ENCODE results near the gene IQSEC3.

The IQSEC3 gene

DNA sequence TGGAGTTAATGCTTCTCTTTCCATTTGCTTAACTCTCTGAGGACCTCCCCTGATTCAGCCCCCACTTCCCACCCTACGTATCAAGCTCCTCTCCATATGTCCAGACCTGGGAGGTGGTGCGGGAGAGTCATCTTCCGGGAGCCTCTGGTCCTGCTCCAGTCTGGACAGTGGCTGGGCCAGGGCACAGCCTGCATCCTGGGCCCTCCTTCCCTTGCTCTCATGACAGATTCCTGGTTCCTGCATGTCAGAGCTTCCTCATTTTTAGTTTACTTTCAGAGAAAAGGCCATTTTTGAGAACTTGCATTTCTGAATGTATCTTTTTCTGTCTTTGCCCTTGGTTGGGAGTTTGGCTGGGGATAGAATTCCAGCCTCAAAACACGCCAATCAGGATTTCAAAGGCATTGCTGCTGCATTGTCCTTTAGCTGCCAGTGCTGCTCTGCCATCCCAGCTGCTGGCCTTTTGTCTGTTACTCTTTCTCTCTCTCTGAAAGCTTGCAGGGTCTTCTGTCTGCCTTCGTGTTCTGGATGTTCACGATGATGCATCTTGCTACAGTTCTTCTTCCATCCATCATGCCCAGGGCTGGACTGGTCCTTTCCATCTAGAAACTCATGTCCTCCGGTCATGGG is 92.7 kb downstream of the IQSEC3 start:
- no peak overlapping the region for H2BK120ac ChIP-seq (ENCODE audit: low read depth, low read length)
- H4K8ac ChIP-seq (ENCODE audit: low read length): no peak overlapping the region
- H3K4me2 ChIP-seq (ENCODE audit: low read length, poor library complexity, severe bottlenecking): no peak overlapping the region
- H2BK15ac ChIP-seq (ENCODE audit: low read depth, poor library complexity, severe bottlenecking): no peak overlapping the region
- H3K9me3 ChIP-seq (ENCODE audit: control insufficient read depth, low read length): no peaks in the 10 kb centered on the region
- H3K14ac ChIP-seq (ENCODE audit: low read length in 2 of 2): no peak overlapping the region
- H3K4me3 ChIP-seq (ENCODE audit: insufficient read depth in 1 of 2, low read depth in 1 of 2, low read length in 2 of 2): no peak overlapping the region
- no peak overlapping the region for H2AK5ac ChIP-seq (ENCODE audit: low read length, severe bottlenecking)
- no peaks in the 10 kb centered on the region for H3K79me1 ChIP-seq (replicated peaks; ENCODE audit: low read length, poor library complexity, severe bottlenecking)
- H3K4ac ChIP-seq (ENCODE audit: low read depth in 1 of 2, low read length in 2 of 2): no peak overlapping the region
- no peak overlapping the region for H4K91ac ChIP-seq (ENCODE audit: low read length)
- H3K18ac ChIP-seq (ENCODE audit: low read depth in 1 of 2, low read length in 2 of 2): no peak overlapping the region
- no peak overlapping the region for H3K9ac ChIP-seq (ENCODE audit: low read length)
- H2AFZ ChIP-seq (ENCODE audit: low read depth, low read length): no peak overlapping the region
- no peak overlapping the region for H2BK12ac ChIP-seq (ENCODE audit: low read length in 2 of 2)
- H3K27ac ChIP-seq (ENCODE audit: low read length, poor library complexity, severe bottlenecking): no peak overlapping the region
- peaks cover 0 to 48% of the 10 kb centered on the region in 2 experiments for H3K27me3 ChIP-seq (ENCODE audit: control insufficient read depth in 1 of 2, insufficient read depth in 1 of 2, low read length in 2 of 2)
- no peak overlapping the region for H2BK5ac ChIP-seq (ENCODE audit: low read depth, low read length, poor library complexity, severe bottlenecking)
- 72% methylated on average over 7 of the region's 7 CpGs for WGBS
- no peak for DNase-seq
- H3K23ac ChIP-seq (ENCODE audit: low read length in 2 of 2): no peak overlapping the region
- H3K4me1 ChIP-seq (ENCODE audit: control insufficient read depth, insufficient read depth, low read depth, low read length): peaks cover 8% of the 10 kb centered on the region
- peaks cover 0 to 2% of the 10 kb centered on the region in 2 experiments for H3K36me3 ChIP-seq (ENCODE audit: control insufficient read depth in 1 of 2, insufficient read depth in 2 of 2, low read depth in 1 of 2, low read length in 2 of 2)

DNA sequence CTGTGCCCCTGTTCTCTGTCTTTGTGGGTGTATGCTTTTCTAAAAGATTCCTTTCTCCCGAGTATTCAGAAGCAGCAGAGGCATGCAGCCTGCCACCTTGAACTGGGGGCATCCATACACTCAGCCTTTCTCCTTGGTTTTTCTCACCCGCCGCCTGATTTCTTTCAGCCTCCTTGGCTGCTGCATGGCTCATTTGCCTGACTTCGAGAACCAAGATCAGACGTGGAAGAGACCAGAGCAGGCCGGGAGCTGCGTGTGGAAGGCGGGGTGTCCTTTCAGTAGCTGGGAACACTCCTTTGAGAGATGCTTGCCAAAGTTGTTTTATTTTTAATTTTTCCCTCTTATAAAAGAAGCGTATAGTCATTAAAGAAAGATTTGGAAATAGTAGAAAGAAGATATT is 94.3 kb downstream of the IQSEC3 start:
- H2BK120ac ChIP-seq (ENCODE audit: low read depth, low read length): no peak overlapping the region
- H2BK15ac ChIP-seq (ENCODE audit: low read depth, poor library complexity, severe bottlenecking): no peak overlapping the region
- H4K91ac ChIP-seq (ENCODE audit: low read length): no peak overlapping the region
- H3K79me1 ChIP-seq (replicated peaks; ENCODE audit: low read length, poor library complexity, severe bottlenecking): no peaks in the 10 kb centered on the region
- no peak for DNase-seq
- no peaks in the 10 kb centered on the region for H3K9me3 ChIP-seq (ENCODE audit: control insufficient read depth, low read length)
- no peak overlapping the region for H3K4me2 ChIP-seq (ENCODE audit: low read length, poor library complexity, severe bottlenecking)
- no peak overlapping the region for H3K18ac ChIP-seq (ENCODE audit: low read depth in 1 of 2, low read length in 2 of 2)
- 95% methylated on average over 8 of the region's 9 CpGs for WGBS
- no peak overlapping the region for H3K14ac ChIP-seq (ENCODE audit: low read length in 2 of 2)
- no peak overlapping the region for H4K8ac ChIP-seq (ENCODE audit: low read length)
- H2BK5ac ChIP-seq (ENCODE audit: low read depth, low read length, poor library complexity, severe bottlenecking): no peak overlapping the region
- H3K4me3 ChIP-seq (ENCODE audit: insufficient read depth in 1 of 2, low read depth in 1 of 2, low read length in 2 of 2): no peak overlapping the region
- H3K4me1 ChIP-seq (ENCODE audit: control insufficient read depth, insufficient read depth, low read depth, low read length): peaks cover 13% of the 10 kb centered on the region
- peaks cover 0 to 2% of the 10 kb centered on the region in 2 experiments for H3K36me3 ChIP-seq (ENCODE audit: control insufficient read depth in 1 of 2, insufficient read depth in 2 of 2, low read depth in 1 of 2, low read length in 2 of 2)
- no peak overlapping the region for H3K9ac ChIP-seq (ENCODE audit: low read length)
- no peak overlapping the region for H2AK5ac ChIP-seq (ENCODE audit: low read length, severe bottlenecking)
- no peak overlapping the region for H3K4ac ChIP-seq (ENCODE audit: low read depth in 1 of 2, low read length in 2 of 2)
- H2BK12ac ChIP-seq (ENCODE audit: low read length in 2 of 2): no peak overlapping the region
- H3K23ac ChIP-seq (ENCODE audit: low read length in 2 of 2): no peak overlapping the region
- H3K27me3 ChIP-seq (ENCODE audit: control insufficient read depth in 1 of 2, insufficient read depth in 1 of 2, low read length in 2 of 2): peaks cover 0 to 58% of the 10 kb centered on the region in 2 experiments
- no peak overlapping the region for H2AFZ ChIP-seq (ENCODE audit: low read depth, low read length)
- no peak overlapping the region for H3K27ac ChIP-seq (ENCODE audit: low read length, poor library complexity, severe bottlenecking)

DNA sequence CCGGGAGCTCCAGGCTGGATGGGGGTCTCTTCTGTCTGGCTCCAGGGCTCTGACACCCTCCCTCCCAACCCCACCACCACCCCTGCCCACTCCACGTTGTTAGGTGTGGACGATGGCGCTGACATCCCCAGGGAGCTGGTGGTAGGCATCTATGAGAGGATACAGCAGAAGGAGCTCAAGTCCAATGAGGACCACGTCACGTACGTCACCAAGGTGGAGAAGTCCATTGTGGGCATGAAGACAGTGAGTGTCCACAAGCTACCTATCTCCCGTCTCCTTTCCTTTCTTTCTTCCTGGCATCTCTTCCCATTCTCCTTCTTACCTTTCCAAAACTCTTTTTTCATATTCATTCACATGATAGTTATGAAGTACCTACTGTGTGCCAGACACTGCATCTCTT is 95.3 kb downstream of the IQSEC3 start:
- no peak overlapping the region for H4K91ac ChIP-seq (ENCODE audit: low read length)
- H3K36me3 ChIP-seq (ENCODE audit: control insufficient read depth in 1 of 2, insufficient read depth in 2 of 2, low read depth in 1 of 2, low read length in 2 of 2): peaks cover 0 to 2% of the 10 kb centered on the region in 2 experiments
- no peak overlapping the region for H3K4ac ChIP-seq (ENCODE audit: low read depth in 1 of 2, low read length in 2 of 2)
- H3K4me3 ChIP-seq (ENCODE audit: insufficient read depth in 1 of 2, low read depth in 1 of 2, low read length in 2 of 2): no peak overlapping the region
- DNase-seq: no peak
- peaks cover 0 to 57% of the 10 kb centered on the region in 2 experiments for H3K27me3 ChIP-seq (ENCODE audit: control insufficient read depth in 1 of 2, insufficient read depth in 1 of 2, low read length in 2 of 2)
- H2BK15ac ChIP-seq (ENCODE audit: low read depth, poor library complexity, severe bottlenecking): no peak overlapping the region
- no peak overlapping the region for H4K8ac ChIP-seq (ENCODE audit: low read length)
- H3K18ac ChIP-seq (ENCODE audit: low read depth in 1 of 2, low read length in 2 of 2): no peak overlapping the region
- H3K27ac ChIP-seq (ENCODE audit: low read length, poor library complexity, severe bottlenecking): no peak overlapping the region
- H3K79me1 ChIP-seq (replicated peaks; ENCODE audit: low read length, poor library complexity, severe bottlenecking): no peaks in the 10 kb centered on the region
- H2BK5ac ChIP-seq (ENCODE audit: low read depth, low read length, poor library complexity, severe bottlenecking): no peak overlapping the region
- no peak overlapping the region for H2BK12ac ChIP-seq (ENCODE audit: low read length in 2 of 2)
- 94% methylated on average over 8 of the region's 8 CpGs for WGBS
- H2AFZ ChIP-seq (ENCODE audit: low read depth, low read length): no peak overlapping the region
- H3K4me1 ChIP-seq (ENCODE audit: control insufficient read depth, insufficient read depth, low read depth, low read length): peaks cover 13% of the 10 kb centered on the region
- no peak overlapping the region for H3K23ac ChIP-seq (ENCODE audit: low read length in 2 of 2)
- H3K14ac ChIP-seq (ENCODE audit: low read length in 2 of 2): no peak overlapping the region
- H3K9me3 ChIP-seq (ENCODE audit: control insufficient read depth, low read length): no peaks in the 10 kb centered on the region
- no peak overlapping the region for H3K4me2 ChIP-seq (ENCODE audit: low read length, poor library complexity, severe bottlenecking)
- no peak overlapping the region for H2AK5ac ChIP-seq (ENCODE audit: low read length, severe bottlenecking)
- no peak overlapping the region for H3K9ac ChIP-seq (ENCODE audit: low read length)
- no peak overlapping the region for H2BK120ac ChIP-seq (ENCODE audit: low read depth, low read length)

DNA sequence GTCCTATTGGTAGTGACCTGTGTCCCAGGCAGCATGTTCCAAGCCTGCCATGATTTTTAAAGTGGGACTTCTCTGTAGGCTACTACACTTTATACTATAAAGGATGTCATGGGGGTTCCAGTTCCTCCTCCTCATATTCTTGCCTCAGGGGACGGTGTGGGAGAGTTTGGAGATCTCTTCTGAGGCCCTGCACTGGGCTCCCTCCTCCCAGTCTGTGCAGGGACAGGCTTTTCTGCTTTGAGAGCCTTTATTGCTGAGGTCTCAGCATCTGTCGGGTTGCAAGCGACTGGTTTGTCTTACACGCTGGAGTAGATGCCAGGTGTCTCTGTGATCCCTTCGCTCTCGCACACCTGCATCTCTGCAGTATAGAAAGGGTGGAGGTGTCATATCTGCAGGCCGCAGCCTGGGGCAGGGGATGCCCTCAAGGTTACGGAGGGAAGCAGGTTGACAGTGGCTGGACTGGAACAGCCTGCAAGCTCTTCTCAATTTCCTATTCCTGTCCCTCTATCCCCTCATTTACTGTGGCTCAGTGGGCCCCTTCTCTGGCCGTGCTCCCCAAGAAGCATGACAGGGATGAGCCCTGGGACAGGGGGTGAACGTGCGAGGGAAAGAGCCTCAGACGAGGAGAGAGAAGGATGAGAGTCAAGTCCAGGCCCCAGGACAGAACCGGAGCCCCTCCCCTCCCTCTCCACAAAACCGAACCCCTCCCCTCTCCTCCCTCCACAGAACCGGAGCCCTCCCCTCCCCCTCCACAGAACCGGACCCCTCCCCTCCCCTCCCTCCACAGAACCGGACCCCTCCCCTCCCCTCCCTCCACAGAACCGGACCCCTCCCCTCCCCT is 96.1 kb downstream of the IQSEC3 start:
- H3K79me1 ChIP-seq (replicated peaks; ENCODE audit: low read length, poor library complexity, severe bottlenecking): no peaks in the 10 kb centered on the region
- no peak overlapping the region for H3K23ac ChIP-seq (ENCODE audit: low read length in 2 of 2)
- no peak overlapping the region for H3K27ac ChIP-seq (ENCODE audit: low read length, poor library complexity, severe bottlenecking)
- peaks cover 15% of the 10 kb centered on the region for H3K4me1 ChIP-seq (ENCODE audit: control insufficient read depth, insufficient read depth, low read depth, low read length)
- H2BK120ac ChIP-seq (ENCODE audit: low read depth, low read length): no peak overlapping the region
- no peak for DNase-seq
- no peaks in the 10 kb centered on the region for H3K9me3 ChIP-seq (ENCODE audit: control insufficient read depth, low read length)
- no peak overlapping the region for H3K18ac ChIP-seq (ENCODE audit: low read depth in 1 of 2, low read length in 2 of 2)
- H2BK12ac ChIP-seq (ENCODE audit: low read length in 2 of 2): no peak overlapping the region
- no peak overlapping the region for H2AFZ ChIP-seq (ENCODE audit: low read depth, low read length)
- WGBS: 76% methylated on average over 11 of the region's 18 CpGs
- H3K27me3 ChIP-seq (ENCODE audit: control insufficient read depth in 1 of 2, insufficient read depth in 1 of 2, low read length in 2 of 2): peaks cover 0 to 66% of the 10 kb centered on the region in 2 experiments
- no peak overlapping the region for H3K4ac ChIP-seq (ENCODE audit: low read depth in 1 of 2, low read length in 2 of 2)
- H3K9ac ChIP-seq (ENCODE audit: low read length): no peak overlapping the region
- no peak overlapping the region for H3K4me2 ChIP-seq (ENCODE audit: low read length, poor library complexity, severe bottlenecking)
- no peak overlapping the region for H2BK5ac ChIP-seq (ENCODE audit: low read depth, low read length, poor library complexity, severe bottlenecking)
- H3K4me3 ChIP-seq (ENCODE audit: insufficient read depth in 1 of 2, low read depth in 1 of 2, low read length in 2 of 2): no peak overlapping the region
- no peak overlapping the region for H4K91ac ChIP-seq (ENCODE audit: low read length)
- H4K8ac ChIP-seq (ENCODE audit: low read length): no peak overlapping the region
- H3K36me3 ChIP-seq (ENCODE audit: control insufficient read depth in 1 of 2, insufficient read depth in 2 of 2, low read depth in 1 of 2, low read length in 2 of 2): peaks cover 0 to 1% of the 10 kb centered on the region in 2 experiments
- no peak overlapping the region for H3K14ac ChIP-seq (ENCODE audit: low read length in 2 of 2)
- H2AK5ac ChIP-seq (ENCODE audit: low read length, severe bottlenecking): no peak overlapping the region
- H2BK15ac ChIP-seq (ENCODE audit: low read depth, poor library complexity, severe bottlenecking): no peak overlapping the region
